SK-N-SH (cell line): ENCODE data around the gene DTNA. TPM values are rescaled to one million over a fixed set of nuclear protein-coding genes. Genes with fewer than 3 reads are reported as not detected.

ENCODE experiments used
- CTCF ChIA-PET: fragments of 300-600, 350-600 bp; formaldehyde crosslinking; extraction: SDS; loops from one replicate; lab custom pipeline; 2021; lab: Yijun Ruan, JAX
- POLR2A ChIA-PET: fragments of 350-600 bp; sonication (Branson Sonifier 250); formaldehyde crosslinking; extraction: SDS; loops from one replicate; lab custom pipeline; 2020; ENCODE audit warnings: antibody characterized with exemption, inconsistent platforms; lab: Yijun Ruan, JAX
- DNase-seq: peaks from one replicate; pipeline ENCODE4 v3.0.0; 2012
- H2AFZ ChIP-seq: fragments of 200-600 bp; sonication (generic); 2 replicates; pipeline ENCODE4 v1.8.1; 2016; ENCODE audit warnings: antibody characterized with exemption, mild to moderate bottlenecking, low read depth
- H3F3A ChIP-seq: fragments of 200-600 bp; sonication (generic); replicated peaks from 2 replicates; pipeline ENCODE3; 2016; ENCODE audit warnings: antibody characterized with exemption, mild to moderate bottlenecking; ENCODE audit not compliant: insufficient read depth
- H3K27ac ChIP-seq, 2 experiments: fragments of 200-500 bp in 1 of 2; fragments of 200-600 bp in 1 of 2; sonication (Bioruptor generic) in 1 of 2; sonication (generic), shearing (Covaris generic) in 1 of 2; 2 replicates each; pipeline versions ENCODE4 v1.5.1 to v1.6.1; 2014 to 2016; ENCODE audit warnings: low read depth in 2 of 2, inconsistent platforms in 1 of 2, low read length in 1 of 2, mild to moderate bottlenecking in 1 of 2, mixed read lengths in 1 of 2
- H3K27me3 ChIP-seq: fragments of 200-600 bp; sonication (generic), shearing (Covaris generic); 2 replicates; pipeline ENCODE4 v1.6.1; 2016; ENCODE audit warnings: mixed run types; ENCODE audit not compliant: insufficient read depth
- H3K36me3 ChIP-seq, 2 experiments: fragments of 200-500 bp in 1 of 2; fragments of 200-600 bp in 1 of 2; sonication (Bioruptor generic) in 1 of 2; sonication (generic) in 1 of 2; replicated peaks in 1 of 2; 2 replicates each; pipeline versions ENCODE3 to v1.5.1; 2014 to 2016; ENCODE audit warnings: low read length in 1 of 2, mild to moderate bottlenecking in 1 of 2; ENCODE audit not compliant: insufficient read depth in 2 of 2, control insufficient read depth in 1 of 2
- H3K4me1 ChIP-seq, 2 experiments: fragments of 200-500 bp in 1 of 2; fragments of 200-600 bp in 1 of 2; sonication (Bioruptor generic) in 1 of 2; sonication (generic), shearing (Covaris generic) in 1 of 2; 2 replicates each; pipeline versions ENCODE4 v1.5.1 to v1.6.1; 2014 to 2016; ENCODE audit warnings: low read depth in 1 of 2, low read length in 1 of 2, mixed run types in 1 of 2; ENCODE audit not compliant: insufficient read depth in 2 of 2, control insufficient read depth in 1 of 2
- H3K4me2 ChIP-seq: fragments of 200-600 bp; sonication (generic), shearing (Covaris generic); 2 replicates; pipeline ENCODE4 v1.6.1; 2017; ENCODE audit warnings: mixed run types
- H3K4me3 ChIP-seq, 2 experiments: fragments of 200-500 bp in 1 of 2; fragments of 200-600 bp in 1 of 2; sonication (Bioruptor generic) in 1 of 2; sonication (generic), shearing (Covaris generic) in 1 of 2; 2 replicates each; pipeline versions ENCODE4 v1.5.1 to v1.8.1; 2014 to 2016; ENCODE audit warnings: low read depth in 2 of 2, inconsistent platforms in 1 of 2, low read length in 1 of 2, mild to moderate bottlenecking in 1 of 2, mixed read lengths in 1 of 2, moderate library complexity in 1 of 2
- H3K79me2 ChIP-seq: fragments of 200-600 bp; sonication (generic); 2 replicates; pipeline ENCODE4 v1.8.1; 2017; ENCODE audit warnings: mild to moderate bottlenecking; ENCODE audit not compliant: insufficient read depth
- H3K9ac ChIP-seq: fragments of 200-600 bp; sonication (generic); 2 replicates; pipeline ENCODE4 v1.6.1; 2017; ENCODE audit warnings: mixed run types
- H3K9me2 ChIP-seq: fragments of 200-600 bp; sonication (generic); 2 replicates; pipeline ENCODE4 v1.6.1; 2017; ENCODE audit warnings: mixed run types
- H3K9me3 ChIP-seq: fragments of 200-600 bp; sonication (generic); 2 replicates; pipeline ENCODE4 v1.6.1; 2017; ENCODE audit warnings: mixed run types, mild to moderate bottlenecking, moderate library complexity
- H4K20me1 ChIP-seq: fragments of 200-600 bp; sonication (generic); 2 replicates; pipeline ENCODE4 v1.6.1; 2017; ENCODE audit warnings: mild to moderate bottlenecking, mixed run types; ENCODE audit not compliant: insufficient read depth
- ELF1 ChIP-seq: IDR thresholded peaks from 2 replicates; pipeline ENCODE4 v1.4.0; 2012
- EZH2phosphoT487 ChIP-seq: fragments of 200-600 bp; sonication (generic); IDR thresholded peaks from 2 replicates; pipeline ENCODE4 v1.6.1; 2017; ENCODE audit warnings: low read depth, mixed run types, mild to moderate bottlenecking, antibody characterized with exemption, moderate library complexity, borderline replicate concordance
- FOXJ3 ChIP-seq: sonication (generic); formaldehyde crosslinking; IDR thresholded peaks from 2 replicates; pipeline ENCODE4 v1.5.1; 2020; ENCODE audit warnings: mild to moderate bottlenecking, missing genetic modification reagents
- FOXM1 ChIP-seq: IDR thresholded peaks from 2 replicates; pipeline ENCODE4 v1.4.0; 2012; ENCODE audit warnings: low read depth, mild to moderate bottlenecking
- JUND ChIP-seq: IDR thresholded peaks from 2 replicates; pipeline ENCODE4 v1.4.0; 2012
- NRF1 ChIP-seq: IDR thresholded peaks from 2 replicates; pipeline ENCODE4 v1.6.1; 2012; ENCODE audit warnings: low read depth, mild to moderate bottlenecking, low read length
- POLR2AphosphoS5 ChIP-seq: IDR thresholded peaks from 2 replicates; pipeline ENCODE4 v1.6.1; 2012; ENCODE audit warnings: low read depth, low read length
- RAD21 ChIP-seq: IDR thresholded peaks from 2 replicates; pipeline ENCODE4 v1.6.1; 2012; ENCODE audit warnings: mild to moderate bottlenecking, low read length
- RFX5 ChIP-seq: IDR thresholded peaks from 2 replicates; pipeline ENCODE4 v1.6.1; 2012; ENCODE audit warnings: mild to moderate bottlenecking, improper control_type of control experiment, low read length
- TAF1 ChIP-seq: IDR thresholded peaks from 2 replicates; pipeline ENCODE4 v1.6.1; 2012; ENCODE audit warnings: low read depth, mild to moderate bottlenecking, low read length, moderate library complexity, borderline replicate concordance
- TCF12 ChIP-seq: IDR thresholded peaks from 2 replicates; pipeline ENCODE4 v1.4.0; 2012
- USF2 ChIP-seq: fragments of 150-350 bp; IDR thresholded peaks from 2 replicates; pipeline ENCODE4 v1.6.1; 2017; ENCODE audit warnings: antibody characterized with exemption, low read length, low read depth, borderline replicate concordance
- ZBTB33 ChIP-seq: IDR thresholded peaks from 2 replicates; pipeline ENCODE4 v1.4.0; 2012; ENCODE audit warnings: low read depth, borderline replicate concordance
- WGBS: methylation state at CpG from one replicate; pipeline ENCODE4 v1.1.6; 2017; ENCODE audit warnings: low lambda C conversion rate; 5-methylcytosine and 5-hydroxymethylcytosine counted together
- polyA plus RNA-seq, 3 experiments: library from polyadenylated mRNA; depleted of rRNA; stranded (reverse); fragments of >200 nt; gene quantifications; 2 replicates each; pipeline ENCODE4 v1.2.3, GENCODE V29; 2012
- TF ChIP-seq, protein P1 (sequence below): IDR thresholded peaks from 2 replicates; pipeline ENCODE4 v1.6.1; 2012; ENCODE audit warnings: mild to moderate bottlenecking, low read depth, low read length, moderate library complexity
- TF ChIP-seq, protein P2 (sequence below): IDR thresholded peaks from 2 replicates; pipeline ENCODE4; 2012

The DTNA gene
- polyA plus RNA-seq, 1 of the 3 experiments (the other 2 are of a cell fraction), result 7.9 TPM

GRCh38 chr18:34928088-34928753 is 218.1 kb downstream of the DTNA start:
- Histone ChIP-seq H3K9me3 (no peaks in the 10 kb centered on the region), H3F3A (no peaks in the 10 kb centered on the region), H3K4me2 (no peak overlapping the region), H2AFZ (no peak overlapping the region), H3K9me2 (no peaks in the 10 kb centered on the region), H3K36me3 (no peaks in the 10 kb centered on the region), H3K4me1 (0 out of 4 replicates have a peak, but pooled peaks cover 0 to 4% of the 10 kb centered on the region in 2 experiments), H3K79me2 (no peaks in the 10 kb centered on the region), H3K9ac (no peak overlapping the region), H3K27ac (no peak overlapping the region), H3K27me3 (no peaks in the 10 kb centered on the region), H4K20me1 (no peaks in the 10 kb centered on the region), H3K4me3 (no peak overlapping the region)
- TF ChIP-seq, protein P1, sequence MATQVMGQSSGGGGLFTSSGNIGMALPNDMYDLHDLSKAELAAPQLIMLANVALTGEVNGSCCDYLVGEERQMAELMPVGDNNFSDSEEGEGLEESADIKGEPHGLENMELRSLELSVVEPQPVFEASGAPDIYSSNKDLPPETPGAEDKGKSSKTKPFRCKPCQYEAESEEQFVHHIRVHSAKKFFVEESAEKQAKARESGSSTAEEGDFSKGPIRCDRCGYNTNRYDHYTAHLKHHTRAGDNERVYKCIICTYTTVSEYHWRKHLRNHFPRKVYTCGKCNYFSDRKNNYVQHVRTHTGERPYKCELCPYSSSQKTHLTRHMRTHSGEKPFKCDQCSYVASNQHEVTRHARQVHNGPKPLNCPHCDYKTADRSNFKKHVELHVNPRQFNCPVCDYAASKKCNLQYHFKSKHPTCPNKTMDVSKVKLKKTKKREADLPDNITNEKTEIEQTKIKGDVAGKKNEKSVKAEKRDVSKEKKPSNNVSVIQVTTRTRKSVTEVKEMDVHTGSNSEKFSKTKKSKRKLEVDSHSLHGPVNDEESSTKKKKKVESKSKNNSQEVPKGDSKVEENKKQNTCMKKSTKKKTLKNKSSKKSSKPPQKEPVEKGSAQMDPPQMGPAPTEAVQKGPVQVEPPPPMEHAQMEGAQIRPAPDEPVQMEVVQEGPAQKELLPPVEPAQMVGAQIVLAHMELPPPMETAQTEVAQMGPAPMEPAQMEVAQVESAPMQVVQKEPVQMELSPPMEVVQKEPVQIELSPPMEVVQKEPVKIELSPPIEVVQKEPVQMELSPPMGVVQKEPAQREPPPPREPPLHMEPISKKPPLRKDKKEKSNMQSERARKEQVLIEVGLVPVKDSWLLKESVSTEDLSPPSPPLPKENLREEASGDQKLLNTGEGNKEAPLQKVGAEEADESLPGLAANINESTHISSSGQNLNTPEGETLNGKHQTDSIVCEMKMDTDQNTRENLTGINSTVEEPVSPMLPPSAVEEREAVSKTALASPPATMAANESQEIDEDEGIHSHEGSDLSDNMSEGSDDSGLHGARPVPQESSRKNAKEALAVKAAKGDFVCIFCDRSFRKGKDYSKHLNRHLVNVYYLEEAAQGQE, result no peak
- TF ChIP-seq ZBTB33, result no peak
- TF ChIP-seq POLR2AphosphoS5, result no peak
- TF ChIP-seq NRF1, result no peak
- no peak for TF ChIP-seq JUND
- no peak for TF ChIP-seq TAF1
- no peak for TF ChIP-seq RFX5
- TF ChIP-seq EZH2phosphoT487, result no peak
- TF ChIP-seq ELF1, result no peak
- TF ChIP-seq, protein P2, sequence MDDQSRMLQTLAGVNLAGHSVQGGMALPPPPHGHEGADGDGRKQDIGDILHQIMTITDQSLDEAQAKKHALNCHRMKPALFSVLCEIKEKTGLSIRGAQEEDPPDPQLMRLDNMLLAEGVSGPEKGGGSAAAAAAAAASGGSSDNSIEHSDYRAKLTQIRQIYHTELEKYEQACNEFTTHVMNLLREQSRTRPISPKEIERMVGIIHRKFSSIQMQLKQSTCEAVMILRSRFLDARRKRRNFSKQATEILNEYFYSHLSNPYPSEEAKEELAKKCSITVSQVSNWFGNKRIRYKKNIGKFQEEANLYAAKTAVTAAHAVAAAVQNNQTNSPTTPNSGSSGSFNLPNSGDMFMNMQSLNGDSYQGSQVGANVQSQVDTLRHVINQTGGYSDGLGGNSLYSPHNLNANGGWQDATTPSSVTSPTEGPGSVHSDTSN, result no peak
- no peak for TF ChIP-seq TCF12
- no peak for TF ChIP-seq FOXJ3 (CRISPR knock-in tag)
- no peak for TF ChIP-seq USF2
- TF ChIP-seq FOXM1, result no peak
- no peak for TF ChIP-seq RAD21
- WGBS, result 80% methylated on average over 7 of the region's 7 CpGs
- ChIA-PET CTCF (interaction anchor here (1.7 kb wide), 1 partner anchor 62 kb away, joined by 4 read pairs; no protein-coding TSS in a partner anchor), POLR2A (no interaction called here)
- no peak for DNase-seq
